T follicular helper cell (primary cell): ENCODE data around the gene MBOAT2.
"Not testable (repeated sequence)": the region's sequence is repeated elsewhere in the genome, so short reads cannot be mapped to it uniquely, and the experiment has no call there.

Experiments used
- DNase-seq: peaks from one replicate; pipeline ENCODE4 v3.0.0-alpha.2; 2020; ENCODE audit warnings: low read depth

The MBOAT2 gene

DNA sequence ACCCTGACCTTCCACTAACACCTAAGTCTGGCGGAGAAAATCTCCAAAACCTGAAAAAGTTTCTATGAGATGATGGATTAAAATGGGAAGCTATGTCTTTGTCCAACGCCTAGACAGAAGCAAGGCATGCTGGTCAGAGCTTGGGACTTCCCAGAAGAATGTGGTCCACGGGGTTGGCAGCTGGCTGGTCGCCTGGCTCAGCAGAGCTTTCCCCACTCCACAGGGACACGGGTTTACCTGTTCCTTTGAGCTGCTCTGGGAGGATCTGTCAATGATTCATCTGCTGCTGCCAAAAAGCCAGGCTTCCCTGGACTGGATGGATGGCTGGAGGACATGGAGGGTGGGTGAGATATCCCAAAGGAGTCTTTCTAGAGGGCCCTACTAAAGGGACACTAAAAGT lies 10.8 kb downstream of the MBOAT2 start:
- DNase-seq: no peak

DNA sequence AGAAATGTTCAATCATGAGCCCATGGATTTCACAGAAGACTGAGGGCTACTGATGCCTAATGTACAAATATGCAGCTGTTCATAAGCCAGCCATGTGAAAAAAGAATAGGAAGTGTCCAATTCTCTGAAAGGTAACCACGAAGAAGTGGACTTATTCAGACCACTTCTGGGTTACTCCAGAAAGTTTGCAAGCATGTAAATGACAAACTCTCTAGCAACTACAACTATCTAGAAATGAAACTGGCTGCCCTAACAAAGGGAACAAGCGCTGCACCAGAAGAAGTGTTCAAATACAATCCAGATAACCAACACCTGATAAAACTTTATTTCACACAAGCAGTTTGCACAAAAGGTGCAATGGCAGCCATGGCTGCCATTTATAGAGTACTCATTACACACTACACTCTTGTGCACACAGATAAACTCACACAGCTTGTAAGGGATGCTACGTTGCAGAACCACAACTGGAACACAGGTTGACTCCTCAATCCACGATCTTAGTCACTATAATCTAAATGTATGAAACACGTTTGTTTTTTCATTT lies 13.9 kb downstream of the MBOAT2 start:
- DNase-seq: no peak

DNA sequence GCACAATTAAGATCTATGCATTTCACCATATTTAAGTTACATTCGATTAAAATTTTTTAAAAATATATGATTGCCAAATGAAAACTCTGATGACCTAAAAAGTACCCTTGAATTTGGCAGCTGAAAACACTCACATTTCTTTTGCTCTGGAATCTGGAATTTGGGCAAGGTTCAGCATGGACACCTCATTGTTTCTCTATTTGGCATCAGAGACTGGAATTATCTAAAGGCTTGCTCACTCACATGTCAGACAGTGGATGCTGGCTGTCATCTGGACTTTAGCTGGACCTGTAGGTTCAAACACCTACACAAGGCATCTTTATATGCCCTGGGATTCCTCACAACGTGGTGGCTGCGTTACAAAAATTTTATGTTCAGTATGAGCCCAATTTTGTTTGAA lies 16.1 kb downstream of the MBOAT2 start:
- DNase-seq: no peak

GRCh38 chr2:8986327-8986976 lies 17.0 kb downstream of the MBOAT2 start:
- DNase-seq: no peak

GRCh38 chr2:8985561-8986326 lies 17.7 kb downstream of the MBOAT2 start:
- DNase-seq: no peak

- no peak for DNase-seq
Observed at GRCh38 chr2:8984855-8985254, 18.6 kb downstream of the MBOAT2 start.

- DNase-seq: no peak
Observed at GRCh38 chr2:8984157-8984556, 19.3 kb downstream of the MBOAT2 start.

GRCh38 chr2:8983571-8983970 lies 19.9 kb downstream of the MBOAT2 start:
- no peak for DNase-seq

DNA sequence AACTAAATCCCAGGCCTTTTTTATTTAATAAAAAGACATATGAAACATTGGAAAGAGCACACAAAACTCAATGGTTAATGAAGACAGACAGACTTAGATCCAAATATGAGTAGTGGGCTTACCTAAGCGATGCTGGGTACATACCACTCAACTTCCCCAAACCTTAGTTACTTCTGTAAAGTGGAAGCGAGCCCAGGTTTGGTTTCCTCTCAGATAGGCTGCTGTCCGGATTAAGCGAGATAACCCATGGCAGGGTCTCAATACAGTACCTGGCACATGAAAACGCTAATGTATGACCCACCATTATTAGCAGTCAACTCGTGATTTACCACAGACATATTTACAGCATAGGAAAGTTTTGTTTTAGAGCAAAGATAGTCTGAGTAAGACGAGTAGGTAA lies 21.6 kb downstream of the MBOAT2 start:
- DNase-seq: no peak

DNA sequence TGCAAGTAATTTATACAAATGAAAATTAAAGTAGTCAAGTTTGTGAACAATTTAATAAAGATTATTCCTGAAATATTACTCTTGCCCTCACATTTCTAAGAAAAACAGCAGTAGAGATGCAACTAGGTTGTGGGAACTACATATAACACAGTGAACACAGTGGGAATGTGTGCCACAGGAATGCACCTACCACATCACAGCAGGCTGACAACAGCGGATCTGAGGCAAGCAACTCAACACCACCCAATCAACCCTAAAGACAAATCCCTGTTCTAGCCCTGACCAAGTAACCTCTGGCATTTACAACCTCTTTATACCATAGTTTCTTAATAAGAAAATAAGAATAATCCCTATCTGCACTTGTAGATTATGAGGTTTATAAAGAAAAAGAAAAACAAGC lies 23.4 kb downstream of the MBOAT2 start:
- DNase-seq: no peak

- no peak for DNase-seq
Observed at GRCh38 chr2:8977758-8978157, 25.7 kb downstream of the MBOAT2 start.

- no peak for DNase-seq
Observed at GRCh38 chr2:8976442-8977259, 26.8 kb downstream of the MBOAT2 start.

GRCh38 chr2:8974016-8974415 lies 29.5 kb downstream of the MBOAT2 start:
- no peak for DNase-seq

DNA sequence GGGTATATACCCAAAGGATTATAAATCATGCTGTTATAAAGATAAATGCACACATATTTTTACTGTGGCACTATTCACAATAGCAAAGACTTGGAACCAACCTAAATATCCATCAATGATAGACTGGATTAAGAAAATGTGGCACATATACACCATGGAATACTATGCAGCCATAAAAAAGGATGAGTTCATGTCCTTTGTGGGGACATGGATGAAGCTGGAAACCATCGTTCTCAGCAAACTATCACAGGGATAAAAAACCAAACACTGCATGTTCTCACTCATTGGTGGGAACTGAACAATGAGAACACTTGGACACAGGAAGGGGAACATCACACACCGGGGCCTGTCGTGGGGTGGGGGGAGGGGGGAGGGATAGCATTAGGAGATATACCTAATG lies 30.5 kb downstream of the MBOAT2 start:
- not testable (repeated sequence) for DNase-seq

DNA sequence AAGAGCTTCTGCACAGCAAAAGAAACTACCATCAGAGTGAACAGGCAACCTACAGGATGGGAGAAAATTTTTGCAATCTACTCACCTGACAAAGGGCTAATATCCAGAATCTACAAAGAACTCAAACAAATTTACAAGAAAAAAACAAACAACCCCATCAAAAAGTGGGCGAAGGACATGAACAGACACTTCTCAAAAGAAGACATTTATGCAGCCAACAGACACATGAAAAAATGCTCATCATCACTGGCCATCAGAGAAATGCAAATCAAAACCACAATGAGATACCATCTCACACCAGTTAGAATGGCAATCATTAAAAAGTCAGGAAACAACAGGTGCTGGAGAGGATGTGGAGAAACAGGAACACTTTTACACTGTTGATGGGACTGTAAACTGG lies 30.9 kb downstream of the MBOAT2 start:
- not testable (repeated sequence) for DNase-seq

GRCh38 chr2:8969348-8969747 lies 34.1 kb downstream of the MBOAT2 start:
- DNase-seq: not testable (repeated sequence)

DNA sequence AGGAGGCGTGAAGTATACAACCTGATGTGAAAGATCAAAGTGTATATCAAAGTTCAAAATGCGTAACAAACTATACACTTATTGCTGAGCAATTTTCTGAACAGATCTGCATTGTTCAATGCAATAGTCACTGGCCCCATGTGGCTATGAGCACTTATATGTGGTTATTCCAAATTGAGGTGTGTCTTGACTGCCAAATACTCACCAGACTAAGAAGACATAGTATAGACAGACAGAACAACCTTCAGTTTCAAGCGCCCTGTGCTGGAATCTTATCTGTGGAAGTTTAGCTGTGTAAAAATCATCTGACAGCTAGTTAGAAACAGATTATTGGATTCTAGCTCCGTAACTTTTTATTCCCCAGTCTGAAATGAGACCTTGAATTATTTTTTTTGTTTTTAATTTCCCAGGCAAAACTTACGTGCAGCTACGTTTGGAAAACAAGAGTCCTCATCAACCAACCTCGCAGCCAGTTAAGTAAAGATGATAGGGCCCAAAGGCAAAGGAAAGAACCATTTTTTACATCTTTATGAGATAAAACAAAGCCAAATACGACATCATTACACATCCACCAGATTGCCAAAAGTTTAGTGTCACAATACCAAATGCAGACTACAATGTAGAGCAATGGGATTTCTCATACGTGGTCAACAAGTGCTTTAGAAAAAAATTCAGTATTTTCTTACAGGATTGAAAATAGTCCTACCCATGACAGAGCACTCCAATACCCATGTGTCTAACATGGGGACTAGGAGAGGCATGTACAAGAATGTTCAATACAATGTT lies 37.2 kb downstream of the MBOAT2 start:
- no peak for DNase-seq

DNA sequence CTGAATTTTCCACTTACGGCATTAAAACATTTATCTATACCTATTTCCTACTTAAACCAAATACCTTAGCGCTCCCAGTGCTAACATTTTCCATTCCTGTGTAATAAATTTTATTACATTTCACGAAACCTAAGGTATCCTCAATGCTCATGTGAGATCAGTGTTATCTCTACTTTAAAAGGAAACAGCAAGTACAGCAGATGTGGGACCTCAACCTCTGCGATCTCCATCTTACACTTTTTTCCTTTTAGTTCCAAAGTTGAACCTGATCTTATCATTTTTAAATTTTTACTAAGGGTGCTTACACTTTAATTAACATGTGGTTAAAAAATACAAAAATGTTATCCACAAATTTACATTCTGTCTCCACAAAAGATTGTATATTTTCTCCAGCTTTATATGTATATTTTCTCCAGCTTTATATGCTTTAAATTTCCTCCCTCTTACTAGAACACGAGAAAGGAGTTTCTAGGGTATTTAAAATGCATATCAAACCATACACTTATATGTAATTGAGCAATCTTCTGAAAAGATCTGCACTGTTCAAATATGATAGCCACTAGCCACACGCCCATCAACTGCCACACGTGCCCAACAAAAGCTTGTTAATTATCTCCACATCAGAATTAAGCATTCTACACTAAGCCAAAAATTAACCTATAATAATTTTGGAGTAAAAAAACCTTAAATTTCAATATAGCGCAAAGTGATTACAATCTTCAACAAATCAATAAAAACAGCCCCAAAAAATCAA lies 38.1 kb downstream of the MBOAT2 start:
- no peak for DNase-seq

- no peak for DNase-seq
Observed at GRCh38 chr2:8962890-8963289, 40.6 kb downstream of the MBOAT2 start.

DNA sequence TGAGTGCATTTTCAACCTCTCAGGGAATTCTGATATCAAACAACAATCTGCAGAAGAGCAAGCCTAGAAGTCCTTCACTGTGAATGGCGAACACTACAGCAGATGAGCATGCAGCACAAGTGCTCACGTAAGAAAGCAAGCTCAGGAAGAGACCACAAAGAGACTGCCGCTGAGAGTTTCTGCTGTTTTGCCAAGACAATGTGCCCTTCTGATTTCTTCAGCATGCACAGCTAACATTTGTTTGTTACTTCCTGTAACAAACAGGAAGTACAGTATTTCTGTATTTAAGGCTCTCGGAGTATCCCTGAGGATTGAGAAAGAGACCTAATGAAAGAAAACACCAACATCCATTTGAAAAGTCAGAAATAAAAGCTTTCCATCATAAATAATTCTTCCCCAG lies 45.9 kb downstream of the MBOAT2 start:
- no peak for DNase-seq

- DNase-seq: no peak
Observed at GRCh38 chr2:8956774-8957173, 46.7 kb downstream of the MBOAT2 start.
